Testis (tissue), 3 donors: ENCODE measurements around the gene HRAS. TPM values are rescaled to one million over a fixed set of nuclear protein-coding genes. Genes with fewer than 3 reads are reported as not detected.

Experiments used
- DNase-seq: peaks from one replicate; pipeline ENCODE4 v3.0.0-alpha.2; 2019
- H3K27ac ChIP-seq, 2 donors: fragments of 200-600 bp; sonication (generic); one replicate each; pipeline ENCODE4 v1.5.1; 2019
- H3K27me3 ChIP-seq: fragments of 200-600 bp; sonication (generic); one replicate; pipeline ENCODE4 v1.5.1; 2019
- H3K36me3 ChIP-seq: fragments of 200-600 bp; sonication (generic); one replicate; pipeline ENCODE4 v1.5.1; 2017; ENCODE audit warnings: low read depth; ENCODE audit errors: missing control alignments
- H3K4me1 ChIP-seq: fragments of 200-600 bp; sonication (generic); one replicate; pipeline ENCODE4 v1.5.1; 2019
- H3K4me3 ChIP-seq, 2 donors: fragments of 200-600 bp; sonication (generic); one replicate each; pipeline ENCODE4 v1.5.1; 2017 to 2019
- H3K9me3 ChIP-seq: fragments of 200-600 bp; sonication (generic); one replicate; pipeline ENCODE4 v1.5.1; 2017
- POLR2A ChIP-seq: fragments of 450-650 bp; IDR thresholded peaks from one replicate; pipeline ENCODE4 v1.6.1; 2017; ENCODE audit warnings: antibody characterized with exemption, mild to moderate bottlenecking, moderate library complexity
- WGBS, 2 donors: methylation state at CpG; one replicate each; pipeline ENCODE4 v1.1.5; 2018; 5-methylcytosine and 5-hydroxymethylcytosine counted together
- intact Hi-C: fragments of 100-400 bp; cut with DNase I; formaldehyde crosslinking; loops from one replicate; pipeline ENCODE4 v1.15.1; 2023; ENCODE audit warnings: low total_unique reads
- polyA plus RNA-seq: library from polyadenylated mRNA; stranded (reverse); fragments of 350-450 nt; fragmentation: Illumina TruSeq; extraction: RNeasy Lipid Tissue Mini Kit (QIAGEN cat#74804); gene quantifications from one replicate; pipeline ENCODE4 v1.2.3, GENCODE V29; 2014; ENCODE audit warnings: low read depth, low replicate concordance; ENCODE audit not compliant: insufficient read depth
- total RNA-seq, 2 donors: library from RNA; depleted of rRNA; stranded (reverse); fragments of >200 nt; gene quantifications; one replicate each; pipeline ENCODE4 v1.2.3, GENCODE V29; 2016
- TF ChIP-seq, protein P1 (sequence below), 3 experiments: fragments of 450-650 bp in 2 of 3; fragments of 200-600 bp in 1 of 3; sonication (generic) in 1 of 3; IDR thresholded peaks; one replicate each; pipeline ENCODE4 v1.5.1; 2016 to 2019; ENCODE audit warnings: antibody characterized with exemption in 3 of 3, mild to moderate bottlenecking in 2 of 3, moderate library complexity in 1 of 3

Gene HRAS
- total and polyA plus RNA-seq, 3 donors from 2014 or later = 31.4 to 49.7 (median 35.1) TPM

DNA sequence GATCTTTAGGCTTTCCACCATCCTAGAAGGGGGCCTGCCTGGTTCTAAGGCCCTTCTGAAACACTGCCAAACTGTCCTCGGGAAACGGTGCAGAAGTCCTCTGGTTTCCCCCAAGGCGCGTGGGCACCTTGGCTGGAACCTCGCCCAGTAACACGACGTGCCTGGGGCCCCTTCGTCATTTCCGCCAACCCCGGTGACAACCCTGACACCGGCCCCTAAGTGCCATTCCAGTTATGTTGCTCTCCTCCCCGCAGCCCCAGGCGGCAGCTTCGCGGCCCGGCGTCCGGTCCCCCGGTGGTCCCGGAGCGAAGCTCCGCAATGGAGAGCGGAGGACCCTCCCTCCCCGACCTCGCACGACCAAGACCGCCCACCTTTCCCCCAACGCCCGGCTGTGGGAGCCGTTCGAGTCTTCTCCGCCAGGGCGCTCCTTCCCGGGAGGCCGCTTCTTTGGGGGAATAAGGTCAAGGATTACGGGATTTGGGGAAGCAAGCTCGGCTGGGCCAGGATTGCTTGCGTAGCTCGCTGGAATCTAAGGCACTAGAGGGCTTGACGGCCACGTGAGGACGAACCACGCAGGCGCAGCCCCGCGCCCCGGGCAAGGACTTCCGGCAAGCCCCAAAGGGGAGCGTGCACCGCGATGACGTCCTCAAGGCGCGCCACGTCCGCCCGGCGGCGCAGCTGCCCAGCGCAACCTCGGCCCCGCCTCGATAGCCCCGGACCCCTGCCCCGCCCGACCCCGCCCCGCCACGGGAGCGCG is 29.0 kb downstream of the HRAS start:
- TF ChIP-seq, protein P1, sequence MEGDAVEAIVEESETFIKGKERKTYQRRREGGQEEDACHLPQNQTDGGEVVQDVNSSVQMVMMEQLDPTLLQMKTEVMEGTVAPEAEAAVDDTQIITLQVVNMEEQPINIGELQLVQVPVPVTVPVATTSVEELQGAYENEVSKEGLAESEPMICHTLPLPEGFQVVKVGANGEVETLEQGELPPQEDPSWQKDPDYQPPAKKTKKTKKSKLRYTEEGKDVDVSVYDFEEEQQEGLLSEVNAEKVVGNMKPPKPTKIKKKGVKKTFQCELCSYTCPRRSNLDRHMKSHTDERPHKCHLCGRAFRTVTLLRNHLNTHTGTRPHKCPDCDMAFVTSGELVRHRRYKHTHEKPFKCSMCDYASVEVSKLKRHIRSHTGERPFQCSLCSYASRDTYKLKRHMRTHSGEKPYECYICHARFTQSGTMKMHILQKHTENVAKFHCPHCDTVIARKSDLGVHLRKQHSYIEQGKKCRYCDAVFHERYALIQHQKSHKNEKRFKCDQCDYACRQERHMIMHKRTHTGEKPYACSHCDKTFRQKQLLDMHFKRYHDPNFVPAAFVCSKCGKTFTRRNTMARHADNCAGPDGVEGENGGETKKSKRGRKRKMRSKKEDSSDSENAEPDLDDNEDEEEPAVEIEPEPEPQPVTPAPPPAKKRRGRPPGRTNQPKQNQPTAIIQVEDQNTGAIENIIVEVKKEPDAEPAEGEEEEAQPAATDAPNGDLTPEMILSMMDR (IDR thresholded peaks at IDR 0.05) = peak in 1 of 3 experiments; percentile 24
- TF ChIP-seq POLR2A = no peak
- Histone ChIP-seq H3K27me3 (no peaks in the 10 kb centered on the region), H3K9me3 (no peaks in the 10 kb centered on the region), H3K27ac (peak overlapping the region; percentile 91 to 100), H3K4me3 (peak overlapping the region; percentile 81 to 96), H3K4me1 (peaks cover 25% of the 10 kb centered on the region), H3K36me3 (no peaks in the 10 kb centered on the region)
- intact Hi-C loops = no loop called here
- WGBS, 2 donors = 1% methylated on average over 58 of the region's 71 CpGs; no CpG with 5 or more reads in 1 of the 2 donors
- peak; percentile 97 for DNase-seq

DNA sequence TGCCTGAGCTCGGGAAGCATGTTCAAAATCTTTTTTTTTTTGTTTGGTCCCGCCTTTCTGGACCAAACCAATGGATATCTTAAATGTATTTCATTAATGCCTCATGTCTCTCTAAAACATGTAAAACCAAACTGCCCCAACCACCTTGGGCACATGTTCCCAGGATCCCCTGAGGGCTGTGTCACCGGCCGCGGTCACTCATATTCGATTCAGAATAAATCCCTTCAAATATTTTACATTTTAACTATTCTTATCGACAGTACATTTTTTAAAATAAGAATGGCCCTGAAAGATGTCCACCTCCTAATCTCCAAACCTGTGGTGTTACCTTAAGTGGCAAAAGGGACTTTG is 30.4 kb downstream of the HRAS start:
- H3K4me3 ChIP-seq = peak overlapping the region; percentile 46 to 64
- 37 to 49% methylated on average over 7 of the region's 7 CpGs for WGBS, 2 donors
- H3K36me3 ChIP-seq = no peaks in the 10 kb centered on the region
- H3K27me3 ChIP-seq = no peaks in the 10 kb centered on the region
- peak overlapping the region; percentile 23 to 83 for H3K27ac ChIP-seq
- intact Hi-C loops = no loop called here
- H3K9me3 ChIP-seq = no peaks in the 10 kb centered on the region
- DNase-seq = no peak
- peaks cover 25% of the 10 kb centered on the region for H3K4me1 ChIP-seq
- TF ChIP-seq, protein P1 (IDR thresholded peaks at IDR 0.05) = no peak
- TF ChIP-seq POLR2A = no peak

DNA sequence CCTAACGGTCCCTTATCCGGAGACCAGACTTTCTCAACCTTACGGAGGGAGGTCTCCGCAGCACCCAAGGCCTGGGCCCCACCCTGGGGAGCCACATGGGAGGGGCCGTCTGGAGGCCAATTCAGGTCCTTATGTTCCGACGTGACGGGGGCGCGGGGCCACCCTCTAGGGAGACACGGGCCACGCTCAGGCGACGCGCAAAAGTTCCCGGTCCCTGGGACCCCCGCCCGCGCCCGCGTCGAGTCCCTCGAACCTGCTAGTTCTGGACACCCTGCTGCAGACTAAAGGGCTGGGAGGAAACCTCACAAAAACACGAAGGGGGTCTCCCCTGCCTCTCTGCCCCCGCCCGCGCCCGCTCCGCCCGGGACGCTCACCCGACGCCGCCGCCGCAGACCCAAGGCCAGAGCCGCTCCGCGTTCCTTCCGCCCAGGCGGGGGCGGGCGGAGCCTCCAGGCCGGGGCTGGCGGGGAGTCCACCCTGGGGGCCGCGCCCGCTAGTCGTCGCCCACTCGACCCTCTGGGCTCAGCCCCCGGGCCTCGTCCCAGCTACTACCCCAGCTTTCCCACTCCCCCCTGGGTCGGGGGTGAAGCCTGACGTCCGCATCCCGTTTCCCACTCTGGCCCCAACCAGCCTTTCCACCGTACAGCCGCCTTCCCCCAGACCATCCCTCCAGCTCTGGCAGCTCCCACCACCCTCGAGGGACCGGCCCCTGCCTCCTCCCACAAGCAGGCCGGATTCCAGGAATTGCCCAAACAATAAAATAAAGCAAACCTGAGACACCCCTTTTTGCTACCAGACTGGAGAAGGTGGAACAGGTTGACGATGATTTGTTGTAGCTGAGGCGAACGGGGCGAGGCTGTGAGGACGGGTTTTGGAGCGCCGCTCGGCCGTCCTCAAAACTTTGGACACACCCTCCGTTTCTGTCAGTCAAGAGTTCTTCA is 31.1 kb downstream of the HRAS start:
- no peaks in the 10 kb centered on the region for H3K36me3 ChIP-seq
- intact Hi-C loops = no loop called here
- H3K27ac ChIP-seq = peak overlapping the region; percentile 23 to 83
- WGBS, 2 donors = 3 to 8% methylated on average over 34 to 64 of the region's 72 CpGs
- no peaks in the 10 kb centered on the region for H3K9me3 ChIP-seq
- no peak for TF ChIP-seq POLR2A
- TF ChIP-seq, protein P1 (IDR thresholded peaks at IDR 0.05) = no peak
- H3K4me3 ChIP-seq = peak overlapping the region; percentile 46 to 64
- peaks cover 25% of the 10 kb centered on the region for H3K4me1 ChIP-seq
- no peaks in the 10 kb centered on the region for H3K27me3 ChIP-seq
- peak; percentile 49 for DNase-seq

DNA sequence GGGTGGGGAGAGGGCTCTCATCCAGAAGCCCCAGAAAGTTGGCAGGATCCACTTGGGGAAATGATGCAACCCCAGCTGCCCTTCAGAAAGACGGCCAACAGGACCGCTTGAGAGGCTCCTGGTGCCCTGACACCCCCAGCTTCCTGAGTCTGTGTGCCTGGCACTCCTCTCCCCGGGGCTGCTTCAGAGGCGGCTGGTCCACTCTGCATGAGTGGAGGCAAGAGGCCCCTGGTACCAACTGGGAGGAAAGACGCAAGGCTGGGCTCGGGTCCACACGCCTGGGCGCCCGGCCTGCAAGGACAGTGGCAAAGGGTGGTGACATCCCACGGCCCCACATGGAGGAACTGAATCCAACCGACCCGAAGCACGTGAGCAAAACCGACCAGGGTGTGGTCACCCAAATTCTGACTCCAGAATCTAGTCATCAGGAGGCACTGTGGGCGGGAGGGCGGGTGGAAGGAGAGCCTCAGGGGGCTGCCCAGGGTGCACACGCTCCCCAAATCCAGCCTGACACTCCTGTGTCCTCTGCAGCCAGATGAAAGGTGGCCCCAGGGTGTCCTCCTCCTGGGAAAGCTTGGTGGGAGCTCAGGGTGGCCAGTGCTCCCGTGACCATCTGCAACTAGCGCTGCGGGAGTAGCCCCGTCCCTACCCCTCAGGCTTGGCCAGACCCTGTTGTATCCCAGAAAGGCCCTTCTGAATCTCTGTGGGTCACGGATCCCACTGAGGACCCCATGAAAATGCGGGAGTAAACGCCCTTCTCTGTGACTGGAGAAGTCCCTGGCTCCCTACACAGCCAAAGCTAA is 32.0 kb downstream of the HRAS start:
- intact Hi-C loops = no loop called here
- DNase-seq = no peak
- Histone ChIP-seq H3K27ac (peak overlapping the region; percentile 23 to 83), H3K36me3 (no peaks in the 10 kb centered on the region), H3K27me3 (no peaks in the 10 kb centered on the region), H3K4me1 (peaks cover 25% of the 10 kb centered on the region), H3K9me3 (no peaks in the 10 kb centered on the region), H3K4me3 (peak overlapping the region; percentile 46 to 64)
- no peak for TF ChIP-seq POLR2A
- TF ChIP-seq, protein P1 (IDR thresholded peaks at IDR 0.05) = no peak
- 60 to 72% methylated on average over 14 to 22 of the region's 24 CpGs for WGBS, 2 donors
